Body of pancreas (tissue), 4 donors: Measurements from ENCODE around the gene SMARCA2.

Experiments
- POLR2A ChIP-seq, 3 donors: fragments of 450-650 bp; IDR thresholded peaks; one replicate each; pipeline ENCODE4 v1.6.1; 2016; ENCODE audit warnings: antibody characterized with exemption in 3 of 3, mild to moderate bottlenecking in 2 of 3
- TF ChIP-seq, protein P1 (sequence below), 7 experiments: fragments of 450-650 bp in 4 of 7; fragments of 200-600 bp in 3 of 7; sonication (generic) in 3 of 7; IDR thresholded peaks; one replicate each; pipeline ENCODE4 v1.5.1; 2016 to 2019; ENCODE audit warnings: antibody characterized with exemption in 7 of 7

GRCh38 chr9:2228132-2228531 lies 213.0 kb downstream of the SMARCA2 start:
- TF ChIP-seq, protein P1, sequence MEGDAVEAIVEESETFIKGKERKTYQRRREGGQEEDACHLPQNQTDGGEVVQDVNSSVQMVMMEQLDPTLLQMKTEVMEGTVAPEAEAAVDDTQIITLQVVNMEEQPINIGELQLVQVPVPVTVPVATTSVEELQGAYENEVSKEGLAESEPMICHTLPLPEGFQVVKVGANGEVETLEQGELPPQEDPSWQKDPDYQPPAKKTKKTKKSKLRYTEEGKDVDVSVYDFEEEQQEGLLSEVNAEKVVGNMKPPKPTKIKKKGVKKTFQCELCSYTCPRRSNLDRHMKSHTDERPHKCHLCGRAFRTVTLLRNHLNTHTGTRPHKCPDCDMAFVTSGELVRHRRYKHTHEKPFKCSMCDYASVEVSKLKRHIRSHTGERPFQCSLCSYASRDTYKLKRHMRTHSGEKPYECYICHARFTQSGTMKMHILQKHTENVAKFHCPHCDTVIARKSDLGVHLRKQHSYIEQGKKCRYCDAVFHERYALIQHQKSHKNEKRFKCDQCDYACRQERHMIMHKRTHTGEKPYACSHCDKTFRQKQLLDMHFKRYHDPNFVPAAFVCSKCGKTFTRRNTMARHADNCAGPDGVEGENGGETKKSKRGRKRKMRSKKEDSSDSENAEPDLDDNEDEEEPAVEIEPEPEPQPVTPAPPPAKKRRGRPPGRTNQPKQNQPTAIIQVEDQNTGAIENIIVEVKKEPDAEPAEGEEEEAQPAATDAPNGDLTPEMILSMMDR (IDR thresholded peaks at IDR 0.05) = peak in 5 of 7 experiments; percentile 16 to 37 (median 28)
- TF ChIP-seq POLR2A (IDR thresholded peaks at IDR 0.05) = no peak
